Keratinocyte (primary cell): ENCODE results near the gene TSFM. TPM values are rescaled to one million over a fixed set of nuclear protein-coding genes. Genes with fewer than 3 reads are reported as not detected.
"Not testable (repeated sequence)": the region's sequence is repeated elsewhere in the genome, so short reads cannot be mapped to it uniquely, and the experiment has no call there.

Experiments used
- DNase-seq: peaks from one replicate; pipeline ENCODE4 v3.0.0-alpha.2; 2011; ENCODE audit warnings: low read depth, missing footprints, low spot score
- FAIRE-seq: peaks from 2 replicates; lab custom pipeline; 2011; peaks lifted over from hg19 to GRCh38; lab: Jason Lieb, UNC
- H2AFZ ChIP-seq: 2 replicates; pipeline ENCODE4 v1.6.0; 2012; ENCODE audit warnings: low read length, control low read depth, inconsistent platforms; ENCODE audit not compliant: control insufficient read depth
- H3K27ac ChIP-seq: 2 replicates; pipeline ENCODE4 v1.5.1; 2011; ENCODE audit warnings: low read length; ENCODE audit not compliant: control insufficient read depth, insufficient read depth
- H3K27me3 ChIP-seq: 3 replicates; pipeline ENCODE4 v1.6.0; 2011; ENCODE audit warnings: low read length; ENCODE audit not compliant: control insufficient read depth, insufficient read depth; ENCODE audit errors: extremely low read depth
- H3K36me3 ChIP-seq, 2 experiments: 2 replicates in 1 of 2; 3 replicates in 1 of 2; pipeline ENCODE4 v1.5.1; 2011; ENCODE audit warnings: low read length in 2 of 2, mild to moderate bottlenecking in 1 of 2; ENCODE audit not compliant: control insufficient read depth in 2 of 2, insufficient read depth in 2 of 2; ENCODE audit errors: extremely low read depth in 1 of 2
- H3K4me1 ChIP-seq: 3 replicates; pipeline ENCODE4 v1.5.1; 2011; ENCODE audit warnings: low read length; ENCODE audit not compliant: control insufficient read depth, insufficient read depth; ENCODE audit errors: extremely low read depth
- H3K4me2 ChIP-seq: 3 replicates; pipeline ENCODE4 v1.6.0; 2011; ENCODE audit warnings: low read depth, low read length; ENCODE audit not compliant: control insufficient read depth, insufficient read depth; ENCODE audit errors: extremely low read depth
- H3K4me3 ChIP-seq, 3 experiments: fragments of 200-600 bp in 1 of 3; sonication (generic) in 1 of 3; 2 replicates in 2 of 3; 3 replicates in 1 of 3; pipeline ENCODE4 v1.5.1; 2011 to 2016; ENCODE audit warnings: low read length in 3 of 3, mild to moderate bottlenecking in 3 of 3, control low read depth in 2 of 3, inconsistent platforms in 1 of 3, low read depth in 1 of 3, mixed read lengths in 1 of 3, mixed run types in 1 of 3, moderate library complexity in 1 of 3; ENCODE audit not compliant: control insufficient read depth in 2 of 3, insufficient read depth in 2 of 3; ENCODE audit errors: extremely low read depth in 1 of 3
- H3K79me2 ChIP-seq: 2 replicates; pipeline ENCODE4 v1.6.0; 2012; ENCODE audit warnings: low read length; ENCODE audit not compliant: control insufficient read depth, insufficient read depth
- H3K9ac ChIP-seq: 3 replicates; pipeline ENCODE4 v1.6.0; 2011; ENCODE audit warnings: low read length; ENCODE audit not compliant: control insufficient read depth, insufficient read depth; ENCODE audit errors: extremely low read depth
- H3K9me1 ChIP-seq: 3 replicates; pipeline ENCODE4 v1.6.0; 2011; ENCODE audit warnings: low read length; ENCODE audit not compliant: control insufficient read depth, insufficient read depth; ENCODE audit errors: extremely low read depth
- H3K9me3 ChIP-seq: 2 replicates; pipeline ENCODE4 v1.5.1; 2012; ENCODE audit warnings: low read depth, low read length; ENCODE audit not compliant: control insufficient read depth
- H4K20me1 ChIP-seq: 3 replicates; pipeline ENCODE4 v1.6.0; 2011; ENCODE audit warnings: low read length; ENCODE audit not compliant: control insufficient read depth, insufficient read depth; ENCODE audit errors: extremely low read depth
- CTCF ChIP-seq, 3 experiments: IDR thresholded peaks in 1 of 3; conservative IDR thresholded peaks in 1 of 3; optimal IDR thresholded peaks in 1 of 3; 2 replicates in 2 of 3; 3 replicates in 1 of 3; pipeline versions ENCODE3 to v1.5.1; 2011; ENCODE audit warnings: low read length in 3 of 3, mild to moderate bottlenecking in 3 of 3, moderate library complexity in 2 of 3, control low read depth in 1 of 3, inconsistent platforms in 1 of 3; ENCODE audit not compliant: insufficient read depth in 2 of 3; ENCODE audit errors: extremely low read depth in 1 of 3
- EZH2 ChIP-seq: IDR thresholded peaks from one replicate; pipeline ENCODE4 v1.6.1; 2012; ENCODE audit warnings: inconsistent platforms, mild to moderate bottlenecking, low read length, moderate library complexity
- dilution Hi-C: fragments of 300-500 bp; cut with MboI; formaldehyde crosslinking; loops from one replicate; pipeline ENCODE4 v1.7.0; 2020; ENCODE audit warnings: low sequenced_read_pairs; ENCODE audit not compliant: extremely low pct_ligation_motif_present
- polyA plus RNA-seq, 5 experiments: library from polyadenylated mRNA; depleted of rRNA in 3 of 5; stranded (reverse) in 3 of 5; stranded (forward) in 1 of 5; unstranded in 1 of 5; fragments of >200 nt; gene quantifications; 1 replicate in 1 of 5; 2 replicates in 3 of 5; 3 replicates in 1 of 5; pipeline versions ENCODE4 v1.2.1 to v1.2.3, GENCODE V29; 2011 to 2012; ENCODE audit warnings: missing spikeins in 2 of 5, low read depth in 1 of 5, low replicate concordance in 1 of 5

TSFM gene
- polyA plus RNA-seq, 1 donor (not counting 4 experiments of a cell fraction or from before 2014, with no cell fraction given), result 30.5 TPM

DNA sequence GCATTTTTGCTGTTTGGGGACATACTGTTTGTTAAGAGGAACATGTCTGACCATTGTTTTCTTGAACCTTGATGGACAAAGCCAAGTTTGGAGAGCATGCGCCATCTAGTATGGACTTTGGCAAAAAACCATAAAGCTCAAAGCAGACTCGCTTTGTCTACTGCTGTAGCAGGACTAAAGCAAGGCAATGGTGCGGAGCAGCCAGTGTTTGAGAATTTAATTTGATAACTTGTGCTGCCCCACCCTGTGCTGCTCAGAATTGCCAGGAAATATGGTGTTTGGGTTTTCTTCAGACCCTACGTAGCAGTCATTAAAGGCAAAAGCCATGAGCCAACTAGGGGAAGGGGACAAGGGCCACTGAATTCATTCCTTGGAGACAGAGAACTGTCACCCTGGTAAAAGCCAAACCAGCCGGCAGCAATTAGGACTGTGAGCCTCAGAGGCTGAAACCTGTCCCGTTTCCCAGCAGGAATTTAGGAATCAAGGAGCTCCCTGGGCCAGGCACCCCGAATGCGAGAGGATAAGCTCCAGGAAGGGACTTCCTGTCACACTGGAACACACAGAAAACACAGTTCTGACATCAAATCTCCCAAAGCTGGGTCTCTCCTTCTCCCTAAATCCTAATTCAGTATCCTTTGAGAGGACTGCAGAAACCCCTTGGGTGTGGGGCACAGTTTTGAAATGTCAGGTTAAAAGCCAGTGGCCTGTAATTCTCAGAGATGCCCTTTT lies 34.8 kb downstream of the TSFM start:
- Histone ChIP-seq H3K9ac (no peak overlapping the region), H3K79me2 (no peaks in the 10 kb centered on the region), H3K9me1 (no peaks in the 10 kb centered on the region), H2AFZ (no peak overlapping the region), H4K20me1 (no peaks in the 10 kb centered on the region), H3K9me3 (no peaks in the 10 kb centered on the region), H3K4me1 (no peaks in the 10 kb centered on the region), H3K4me3 (no peak overlapping the region), H3K36me3 (peaks cover 6 to 10% of the 10 kb centered on the region in 2 experiments), H3K27me3 (no peaks in the 10 kb centered on the region), H3K4me2 (no peak overlapping the region), H3K27ac (no peak overlapping the region)
- TF ChIP-seq CTCF (optimal IDR thresholded peaks at IDR 0.05 in 1 of 3, IDR thresholded peaks at IDR 0.05 in 1 of 3, conservative IDR thresholded peaks at IDR 0.05 in 1 of 3; ENCODE audit: extremely low read depth in 1 of 3, insufficient read depth in 2 of 3, low read length in 3 of 3) (no peak), EZH2 (no peak)
- no peak for FAIRE-seq
- DNase-seq, result no peak
- dilution Hi-C loops, result no loop called here

DNA sequence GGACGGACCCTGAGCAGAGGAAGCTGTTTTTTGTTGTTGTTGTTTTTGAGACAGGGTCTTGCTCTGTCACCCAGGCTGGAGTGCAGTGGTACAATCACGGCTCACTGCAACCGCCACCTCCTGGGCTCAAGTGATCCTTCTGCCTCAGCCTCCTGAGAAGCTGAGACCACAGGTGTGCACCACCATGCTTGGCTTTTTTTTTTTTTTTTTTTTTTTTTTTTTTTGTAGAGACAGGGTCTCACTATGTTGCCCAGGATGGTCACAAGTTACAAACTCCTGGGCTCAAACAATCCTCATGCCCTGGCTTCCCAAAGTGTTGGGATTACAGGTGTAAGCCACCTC lies 35.4 kb downstream of the TSFM start:
- H3K4me2 ChIP-seq, DNase-seq, H3K27ac ChIP-seq, dilution Hi-C loops, H3K27me3 ChIP-seq, H3K4me1 ChIP-seq, H3K9me1 ChIP-seq, H2AFZ ChIP-seq, H4K20me1 ChIP-seq, FAIRE-seq, H3K9ac ChIP-seq, H3K4me3 ChIP-seq, H3K79me2 ChIP-seq, H3K9me3 ChIP-seq: not testable (repeated sequence)
- peaks cover 11 to 15% of the 10 kb centered on the region in 2 experiments for H3K36me3 ChIP-seq

DNA sequence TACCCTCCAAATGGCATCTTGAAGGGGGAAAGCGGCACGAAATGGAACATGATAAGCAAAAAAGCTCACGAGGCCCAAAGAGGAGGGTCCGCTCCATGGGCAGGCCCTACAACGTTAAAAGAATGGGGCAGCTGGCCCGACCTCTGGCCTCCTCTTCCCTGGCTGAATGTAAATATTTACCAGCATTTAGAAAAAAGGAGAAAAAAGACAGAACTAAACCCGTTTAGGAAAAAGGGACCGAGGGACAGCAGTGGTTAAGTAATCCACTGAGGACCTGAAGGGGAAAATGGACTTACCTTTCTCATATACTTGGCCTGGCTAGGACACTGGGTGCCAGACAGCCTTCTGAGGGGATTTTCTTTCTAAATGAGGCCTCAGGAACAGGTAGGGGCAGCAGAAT lies 37.5 kb downstream of the TSFM start:
- H3K27ac ChIP-seq, FAIRE-seq, H3K79me2 ChIP-seq, H3K4me3 ChIP-seq, H2AFZ ChIP-seq, H4K20me1 ChIP-seq, H3K4me1 ChIP-seq, H3K9ac ChIP-seq, H3K27me3 ChIP-seq, H3K9me3 ChIP-seq, H3K4me2 ChIP-seq, dilution Hi-C loops, DNase-seq, H3K9me1 ChIP-seq: not testable (repeated sequence)
- H3K36me3 ChIP-seq, result peaks cover 32 to 34% of the 10 kb centered on the region in 2 experiments

DNA sequence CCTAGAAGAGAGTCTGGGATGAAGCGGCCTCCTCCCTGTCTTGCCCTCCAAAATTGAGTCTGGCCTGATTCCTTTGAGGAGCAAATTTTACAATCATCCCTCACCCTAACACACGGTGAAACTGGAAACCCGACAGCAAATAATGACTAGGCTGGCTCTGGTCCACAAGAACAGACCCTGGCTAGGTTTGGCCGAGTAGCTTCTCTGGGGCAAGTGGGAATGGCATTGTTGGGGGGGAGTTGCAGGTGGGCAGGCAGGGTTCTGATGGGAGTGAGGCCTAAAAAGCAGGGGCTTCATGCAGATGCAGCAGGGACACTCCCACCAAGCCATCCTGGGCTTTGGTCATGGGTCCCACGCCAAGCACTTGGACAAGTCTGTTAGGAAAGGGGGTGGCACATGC lies 38.4 kb downstream of the TSFM start:
- H3K4me1 ChIP-seq, H3K9me1 ChIP-seq, H4K20me1 ChIP-seq, H3K9me3 ChIP-seq, DNase-seq, H3K4me3 ChIP-seq, H3K27ac ChIP-seq, FAIRE-seq, H3K79me2 ChIP-seq, H3K27me3 ChIP-seq, H3K9ac ChIP-seq, dilution Hi-C loops, H2AFZ ChIP-seq, H3K4me2 ChIP-seq: not testable (repeated sequence)
- peaks cover 36 to 38% of the 10 kb centered on the region in 2 experiments for H3K36me3 ChIP-seq
